GM12878 (cell line): ENCODE data around the gene TEKT5. TPM values are rescaled to one million over a fixed set of nuclear protein-coding genes. Genes with fewer than 3 reads are reported as not detected.

Experiments
- ATAC-seq: fragments of 200-7000 bp; cut with Tn5 transposase; 3 replicates; pipeline ENCODE4 v1.9.1; 2020; ENCODE audit warnings: mild to moderate bottlenecking, moderate library complexity
- BruUV-seq: library from RNA; stranded (reverse); fragments of 400-500 nt; replicated peaks from 2 replicates; lab custom pipeline; 2021; lab: Mats Ljungman, UMichigan
- CTCF ChIA-PET: fragments of 300-600 bp; sonication (Branson Sonifier 250); formaldehyde crosslinking; extraction: SDS; loops from one replicate; lab custom pipeline; 2021; ENCODE audit warnings: inconsistent platforms; lab: Yijun Ruan, JAX
- POLR2A ChIA-PET: fragments of 350-600 bp; formaldehyde crosslinking; extraction: SDS; loops from one replicate; lab custom pipeline; 2021; ENCODE audit warnings: inconsistent platforms; lab: Charles Lee
- RAD21 ChIA-PET: fragments of 300-600 bp; sonication (Branson Sonifier 250); formaldehyde crosslinking; loops from one replicate; lab custom pipeline; 2023; ENCODE audit warnings: antibody characterized with exemption; ENCODE audit not compliant: unreplicated experiment; lab: Charles Lee
- SMC1A ChIA-PET: fragments of 300-600 bp; sonication (Branson Sonifier 250); formaldehyde crosslinking; loops from one replicate; lab custom pipeline; 2023; ENCODE audit not compliant: unreplicated experiment, uncharacterized antibody; lab: Charles Lee
- DNase-seq: peaks from one replicate; pipeline ENCODE4 v3.0.0-alpha.2; 2011; ENCODE audit warnings: low read depth, low spot score
- FAIRE-seq: peaks from 3 replicates; lab custom pipeline; 2011; peaks lifted over from hg19 to GRCh38; lab: Jason Lieb, UNC
- H2AFZ ChIP-seq: 2 replicates; pipeline ENCODE4 v1.6.0; 2011; ENCODE audit warnings: low read depth, low read length, control low read depth; ENCODE audit not compliant: control insufficient read depth
- H3K27ac ChIP-seq: 2 replicates; pipeline ENCODE4 v1.5.1; 2011; ENCODE audit warnings: control low read depth; ENCODE audit not compliant: control insufficient read depth, insufficient read depth
- H3K27me3 ChIP-seq, 2 experiments: replicated peaks in 1 of 2; 2 replicates each; pipeline versions ENCODE4 v1.6.0 to v1.6.1; 2011; ENCODE audit warnings: low read length in 1 of 2; ENCODE audit not compliant: control insufficient read depth in 2 of 2, insufficient read depth in 2 of 2
- H3K36me3 ChIP-seq, 2 experiments: 2 replicates each; pipeline ENCODE4 v1.5.1; 2011; ENCODE audit warnings: low read length in 1 of 2; ENCODE audit not compliant: control insufficient read depth in 2 of 2, insufficient read depth in 2 of 2
- H3K4me1 ChIP-seq: 2 replicates; pipeline ENCODE4 v1.6.1; 2011; ENCODE audit warnings: mild to moderate bottlenecking, low read length, moderate library complexity, mixed read lengths; ENCODE audit not compliant: control insufficient read depth, insufficient read depth
- H3K4me2 ChIP-seq: 2 replicates; pipeline ENCODE4 v1.6.0; 2011; ENCODE audit warnings: control low read depth; ENCODE audit not compliant: control insufficient read depth, insufficient read depth
- H3K4me3 ChIP-seq: fragments of 200-600 bp; sonication (generic); 2 replicates; pipeline ENCODE4 v1.5.1; 2016
- H3K79me2 ChIP-seq: 2 replicates; pipeline ENCODE4 v1.6.0; 2011; ENCODE audit warnings: low read length; ENCODE audit not compliant: control insufficient read depth, insufficient read depth
- H3K9ac ChIP-seq: 2 replicates; pipeline ENCODE4 v1.8.0; 2011; ENCODE audit warnings: low read length, control low read depth, mixed read lengths; ENCODE audit not compliant: control insufficient read depth, insufficient read depth
- H3K9me3 ChIP-seq: replicated peaks from 3 replicates; pipeline ENCODE4 v1.5.1; 2011; ENCODE audit warnings: mild to moderate bottlenecking, low read length; ENCODE audit not compliant: control insufficient read depth, insufficient read depth
- H4K20me1 ChIP-seq: 2 replicates; pipeline ENCODE4 v1.6.0; 2011; ENCODE audit not compliant: control insufficient read depth, insufficient read depth
- BHLHE40 ChIP-seq, 2 experiments: fragments of 450-650 bp in 1 of 2; IDR thresholded peaks; 2 replicates each; pipeline ENCODE4 v1.6.1; 2011 to 2017; ENCODE audit warnings: low read depth in 2 of 2, borderline replicate concordance in 1 of 2, improper control_type of control experiment in 1 of 2, low read length in 1 of 2, mild to moderate bottlenecking in 1 of 2
- CUX1 ChIP-seq: IDR thresholded peaks from 2 replicates; pipeline ENCODE4 v1.6.1; 2012; ENCODE audit warnings: improper control_type of control experiment, low read depth, low read length; ENCODE audit not compliant: insufficient replicate concordance
- DPF2 ChIP-seq: fragments of 450-650 bp; IDR thresholded peaks from 2 replicates; pipeline ENCODE4 v1.6.1; 2017; ENCODE audit warnings: mild to moderate bottlenecking
- HDAC2 ChIP-seq: fragments of 200-600 bp; sonication (generic); IDR thresholded peaks from 2 replicates; pipeline ENCODE4 v1.6.1; 2017
- RUNX3 ChIP-seq: IDR thresholded peaks from 2 replicates; pipeline ENCODE4 v1.6.1; 2012; ENCODE audit warnings: low read length, inconsistent platforms
- ZBED1 ChIP-seq: IDR thresholded peaks from 2 replicates; pipeline ENCODE4 v1.6.1; 2016; ENCODE audit warnings: borderline replicate concordance
- WGBS: methylation state at CpG from one replicate; pipeline ENCODE4 v1.1.6; 2016; ENCODE audit warnings: low lambda C conversion rate; ENCODE audit not compliant: insufficient replicate concordance, insufficient coverage; ENCODE audit errors: missing lambda C conversion rate; 5-methylcytosine and 5-hydroxymethylcytosine counted together
- in situ Hi-C: fragments of 300-500 bp; cut with MboI; formaldehyde crosslinking; loops from 9 replicates; pipeline ENCODE4 v1.14.3; 2018; ENCODE audit warnings: mixed read lengths
- intact Hi-C: fragments of 100-400 bp; cut with micrococcal nuclease; formaldehyde crosslinking; loops from one replicate; pipeline ENCODE4 v1.14.2; 2022; ENCODE audit not compliant: unreplicated experiment
- polyA plus RNA-seq, 11 experiments: library from polyadenylated mRNA; depleted of rRNA in 4 of 11; unstranded in 6 of 11; stranded (reverse) in 5 of 11; fragments of >200 nt; fragmentation: Nextera tagmentation in 4 of 11; fragmentation: Illumina TruSeq in 1 of 11; extraction: Ambion mirVana in 4 of 11; extraction: Trizol in 1 of 11; gene quantifications; 1 replicate in 1 of 11; 2 replicates in 10 of 11; pipeline versions ENCODE4 v1.2.1 to v1.2.3, GENCODE V29; 2011 to 2016; ENCODE audit warnings: inconsistent platforms in 2 of 11, missing spikeins in 2 of 11, low read depth in 1 of 11
- total RNA-seq, 4 experiments: library from RNA; depleted of rRNA in 3 of 4; stranded (reverse); fragments of >200 nt in 3 of 4; fragmentation: Illumina TruSeq in 1 of 4; extraction: Trizol in 1 of 4; gene quantifications; 2 replicates each; pipeline versions ENCODE4 v1.2.1 to v1.2.3, GENCODE V29; 2013 to 2021

The TEKT5 gene
- total and polyA plus RNA-seq, 10 of the 15 experiments (the other 5 are each of a cell fraction or from before 2014, with no cell fraction given) = 0.19 to 2.2 (median 0.68) TPM; not detected in 1

DNA sequence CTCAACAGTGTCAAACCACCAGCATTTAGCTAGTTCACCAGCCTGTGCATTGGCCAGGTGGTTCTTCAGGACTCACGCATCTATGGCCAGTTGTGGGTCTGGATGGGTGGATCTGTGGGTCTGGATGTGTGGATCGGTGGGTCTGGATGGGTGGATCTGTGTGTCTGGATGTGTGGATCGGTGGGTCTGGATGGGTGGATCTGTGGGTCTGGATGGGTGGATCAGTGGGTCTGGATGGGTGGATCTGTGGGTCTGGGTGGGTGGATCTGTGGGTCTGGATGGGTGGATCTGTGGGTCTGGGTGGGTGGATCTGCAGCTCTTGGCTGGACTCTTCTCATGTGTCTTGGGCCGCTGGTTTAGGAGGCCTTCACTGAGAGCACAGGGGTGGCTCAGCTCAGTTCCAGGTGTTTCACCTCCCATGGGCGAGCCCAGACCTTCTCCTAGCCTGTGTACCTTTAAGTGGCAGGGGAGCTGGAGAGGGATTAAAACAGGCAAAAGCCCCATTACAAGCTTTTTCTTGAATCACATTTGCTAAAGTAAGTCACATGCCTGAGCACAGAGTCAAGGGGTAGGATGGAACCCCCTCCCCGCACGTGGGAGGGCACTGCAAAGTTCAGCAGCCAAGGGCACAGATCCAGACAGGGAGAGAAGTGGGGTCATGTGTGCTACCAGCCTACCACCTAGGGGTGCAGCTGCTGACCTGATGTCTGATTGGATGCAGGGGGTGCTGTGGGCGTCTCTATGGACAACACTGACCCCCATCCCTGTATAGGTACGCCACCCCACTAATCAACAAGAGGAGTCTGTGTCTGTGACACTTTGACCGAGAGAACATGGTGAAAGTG, 45.5 kb upstream of the TEKT5 start:
- POLR2A ChIA-PET = interaction anchor here (0.5 to 4.0 kb wide), 11 partner anchors 13 to 197 kb away, joined by 3 to 25 read pairs (median 3); partner anchors contain the start of gene CIITA
- Histone ChIP-seq H3K4me2 (peak overlapping the region; percentile 6), H3K4me3 (no peak overlapping the region), H3K9me3 (no peaks in the 10 kb centered on the region), H3K27ac (no peak overlapping the region), H3K27me3 (no peaks in the 10 kb centered on the region), H2AFZ (no peak overlapping the region), H3K9ac (no peak overlapping the region), H3K4me1 (peaks cover 50% of the 10 kb centered on the region), H3K36me3 (no peaks in the 10 kb centered on the region; a peak in 1 of 4 replicates), H4K20me1 (no peaks in the 10 kb centered on the region), H3K79me2 (peaks cover 4% of the 10 kb centered on the region)
- RAD21 ChIA-PET = interaction anchor here (0.7 to 5.6 kb wide), 26 partner anchors 11 to 427 kb away, joined by 3 to 65 read pairs (median 4); partner anchors contain the start of gene CIITA
- FAIRE-seq = no peak
- WGBS = 78% methylated on average over 10 of the region's 10 CpGs
- no peak for ATAC-seq
- CTCF ChIA-PET = interaction anchor here (0.7 to 2.9 kb wide), 17 partner anchors 13 to 225 kb away, joined by 3 to 16 read pairs (median 5); partner anchors contain the start of gene CIITA
- intact Hi-C loops = loop anchor here (2.0 to 5.0 kb wide), 4 partner anchors 73 to 428 kb away; partner anchors contain the start of genes ATF7IP2 and CIITA
- no TSS peak for BruUV-seq
- SMC1A ChIA-PET = interaction anchor here (0.7 to 6.0 kb wide), 25 partner anchors 13 to 210 kb away, joined by 3 to 66 read pairs (median 4); partner anchors contain the start of genes CIITA and CLEC16A
- in situ Hi-C loops = loop anchor here (5.0 to 10.0 kb wide), 7 partner anchors 137 to 1595 kb away; partner anchors contain the start of gene CIITA
- TF ChIP-seq HDAC2 (no peak), ZBED1 (no peak), BHLHE40 (IDR thresholded peaks at IDR 0.05; ENCODE audit: borderline replicate concordance in 1 of 2, low read depth in 2 of 2, low read length in 1 of 2) (peak in 1 of 2 experiments; percentile 4; a peak in 1 of 4 replicates), CUX1 (no peak), RUNX3 (peak; percentile 29; the same call in 1 of the 2 replicates), DPF2 (no peak; the same call in 1 of the 2 replicates)
- DNase-seq = no peak
